Thymus (tissue), 2 donors: Measurements from ENCODE around the gene B4GALNT2. TPM values are rescaled to one million over a fixed set of nuclear protein-coding genes. Genes with fewer than 3 reads are reported as not detected.

ENCODE experiments used
- polyA plus RNA-seq: library from polyadenylated mRNA; stranded (reverse); fragments of 200-250 nt; gene quantifications from one replicate; pipeline ENCODE4 v1.2.3, GENCODE V29; 2013
- total RNA-seq: library from RNA; stranded (reverse); fragments of 120-200 nt; gene quantifications from one replicate; pipeline ENCODE4 v1.2.4, GENCODE V29; 2013
- donor health status: healthy.

The B4GALNT2 gene
- total and polyA plus RNA-seq, 2 donors: 0.02 to 0.05 TPM

Other genes with a start within 250 kb of the B4GALNT2 start
- 79.4 TPM for gene ATP5MC1, start 240.0 kb upstream of the B4GALNT2 start, total RNA-seq
- gene ATP5MC1, start 240.0 kb upstream of the B4GALNT2 start, polyA plus RNA-seq: 157 TPM
- 44.7 TPM for gene UBE2Z, start 224.4 kb upstream of the B4GALNT2 start, total RNA-seq
- 73.4 TPM for gene UBE2Z, start 224.4 kb upstream of the B4GALNT2 start, polyA plus RNA-seq
- gene SNF8, start 187.9 kb upstream of the B4GALNT2 start, total RNA-seq: 74.9 TPM
- gene SNF8, start 187.9 kb upstream of the B4GALNT2 start, polyA plus RNA-seq: 92.2 TPM
- 0.57 TPM for gene GIP, start 164.2 kb upstream of the B4GALNT2 start, total RNA-seq
- gene GIP, start 164.2 kb upstream of the B4GALNT2 start, polyA plus RNA-seq: 1.9 TPM
- gene IGF2BP1, start 135.4 kb upstream of the B4GALNT2 start, total RNA-seq: 10.9 TPM
- gene IGF2BP1, start 135.4 kb upstream of the B4GALNT2 start, polyA plus RNA-seq: 0.07 TPM
- gene GNGT2, start 77.8 kb downstream of the B4GALNT2 start, total RNA-seq: 6.9 TPM
- 10.8 TPM for gene GNGT2, start 77.8 kb downstream of the B4GALNT2 start, polyA plus RNA-seq
- 13.4 TPM for gene ABI3, start 77.9 kb downstream of the B4GALNT2 start, total RNA-seq
- 12.6 TPM for gene ABI3, start 77.9 kb downstream of the B4GALNT2 start, polyA plus RNA-seq
- gene PHOSPHO1, start 98.0 kb downstream of the B4GALNT2 start, total RNA-seq: 1.8 TPM
- gene PHOSPHO1, start 98.0 kb downstream of the B4GALNT2 start, polyA plus RNA-seq: 0.50 TPM
- 17.8 TPM for gene ZNF652, start 229.5 kb downstream of the B4GALNT2 start, total RNA-seq
- 32.0 TPM for gene ZNF652, start 229.5 kb downstream of the B4GALNT2 start, polyA plus RNA-seq